Cortex of kidney (tissue), 1 donor: ENCODE data around the gene ZSWIM1.

Experiments
- DNase-seq: peaks from one replicate; lab custom pipeline; 2025; lab: John Stamatoyannopoulos, UW

ZSWIM1 gene

GRCh38 chr20:45880988-45881788, at the start of gene ZSWIM1:
Gene ZSWIM1 (plus strand): TSS chr20:45881227. CDS start chr20:45882593, 1,366 bp downstream.
- DNase-seq: no peak

GRCh38 chr20:45832619-45833018, 48.4 kb upstream of the ZSWIM1 start:
- DNase-seq: no peak

GRCh38 chr20:45833030-45833882, 47.8 kb upstream of the ZSWIM1 start, which contains the start of gene SNX21:
Gene SNX21 (plus strand): TSS chr20:45833799. CDS start chr20:45833920, 121 bp downstream.
- peak; percentile 22 for DNase-seq

- DNase-seq: no peak
Observed at GRCh38 chr20:45833883-45834796, 46.9 kb upstream of the ZSWIM1 start.

- DNase-seq: no peak
Observed at GRCh38 chr20:45834797-45835161, 46.2 kb upstream of the ZSWIM1 start.

- DNase-seq: no peak
Observed at GRCh38 chr20:45835329-45835765, 45.7 kb upstream of the ZSWIM1 start.

- DNase-seq: no peak
Observed at GRCh38 chr20:45835825-45836224, 45.2 kb upstream of the ZSWIM1 start.

GRCh38 chr20:45836841-45837240, 44.2 kb upstream of the ZSWIM1 start:
- DNase-seq: no peak

- DNase-seq: no peak
Observed at GRCh38 chr20:45840700-45841198, 40.3 kb upstream of the ZSWIM1 start.

- DNase-seq: no peak
Observed at GRCh38 chr20:45841407-45842129, 39.5 kb upstream of the ZSWIM1 start.

GRCh38 chr20:45842169-45842812, 38.7 kb upstream of the ZSWIM1 start:
- DNase-seq: no peak

GRCh38 chr20:45843506-45843905, 37.5 kb upstream of the ZSWIM1 start:
- DNase-seq: no peak

- no peak for DNase-seq
Observed at GRCh38 chr20:45845452-45845851, 35.6 kb upstream of the ZSWIM1 start.

GRCh38 chr20:45848421-45848820, 32.6 kb upstream of the ZSWIM1 start:
- no peak for DNase-seq

GRCh38 chr20:45848969-45849582, 32.0 kb upstream of the ZSWIM1 start:
- DNase-seq: no peak

- no peak for DNase-seq
Observed at GRCh38 chr20:45850238-45850637, 30.8 kb upstream of the ZSWIM1 start.

GRCh38 chr20:45850926-45851325, 30.1 kb upstream of the ZSWIM1 start:
- DNase-seq: no peak

GRCh38 chr20:45851501-45851900, 29.5 kb upstream of the ZSWIM1 start:
- DNase-seq: no peak

GRCh38 chr20:45852326-45852725, 28.7 kb upstream of the ZSWIM1 start:
- no peak for DNase-seq

GRCh38 chr20:45853484-45853883, 27.5 kb upstream of the ZSWIM1 start:
- no peak for DNase-seq
